HepG2 (cell line): ENCODE measurements around the gene MARK4.

Experiments used
- CBFB ChIP-seq: sonication (generic); formaldehyde crosslinking; IDR thresholded peaks from 2 replicates; pipeline ENCODE4 v1.4.0; 2020; ENCODE audit warnings: missing genetic modification reagents
- CBX1 ChIP-seq: IDR thresholded peaks from one replicate; pipeline ENCODE4 v1.6.1; 2016; ENCODE audit warnings: antibody characterized with exemption, low read depth
- JUND ChIP-seq: sonication (generic); formaldehyde crosslinking; IDR thresholded peaks from 2 replicates; pipeline ENCODE4 v1.8.0; 2022; ENCODE audit warnings: mild to moderate bottlenecking, missing genetic modification reagents
- MYC ChIP-seq: sonication (generic); formaldehyde crosslinking; IDR thresholded peaks from 2 replicates; pipeline ENCODE4 v1.9.0; 2021; ENCODE audit warnings: missing genetic modification reagents, borderline replicate concordance
- SMARCE1 ChIP-seq: fragments of 450-650 bp; IDR thresholded peaks from 2 replicates; pipeline ENCODE4 v1.6.1; 2017; ENCODE audit warnings: borderline replicate concordance
- ZNF232 ChIP-seq: sonication (generic); formaldehyde crosslinking; IDR thresholded peaks from 2 replicates; pipeline ENCODE4 v1.4.0; 2020; ENCODE audit warnings: missing genetic modification reagents, borderline replicate concordance

- no peak for TF ChIP-seq CBFB (CRISPR knock-in tag)
- TF ChIP-seq ZNF232 (CRISPR knock-in tag), result no peak
- no peak for TF ChIP-seq MYC (CRISPR knock-in tag)
- no peak for TF ChIP-seq CBX1
- no peak for TF ChIP-seq SMARCE1
- no peak for TF ChIP-seq JUND (CRISPR knock-in tag)
Measured at GRCh38 chr19:45223879-45224278, 27.2 kb upstream of the MARK4 start.
